Testis (tissue), 3 donors: Measurements from ENCODE around the gene PIGM. TPM values are rescaled to one million over a fixed set of nuclear protein-coding genes. Genes with fewer than 3 reads are reported as not detected.

Source experiments
- DNase-seq: peaks from one replicate; pipeline ENCODE4 v3.0.0-alpha.2; 2019
- H3K27ac ChIP-seq, 2 donors: fragments of 200-600 bp; sonication (generic); one replicate each; pipeline ENCODE4 v1.5.1; 2019
- H3K27me3 ChIP-seq: fragments of 200-600 bp; sonication (generic); one replicate; pipeline ENCODE4 v1.5.1; 2019
- H3K36me3 ChIP-seq: fragments of 200-600 bp; sonication (generic); one replicate; pipeline ENCODE4 v1.5.1; 2017; ENCODE audit warnings: low read depth; ENCODE audit errors: missing control alignments
- H3K4me1 ChIP-seq: fragments of 200-600 bp; sonication (generic); one replicate; pipeline ENCODE4 v1.5.1; 2019
- H3K4me3 ChIP-seq, 2 donors: fragments of 200-600 bp; sonication (generic); one replicate each; pipeline ENCODE4 v1.5.1; 2017 to 2019
- H3K9me3 ChIP-seq: fragments of 200-600 bp; sonication (generic); one replicate; pipeline ENCODE4 v1.5.1; 2017
- POLR2A ChIP-seq: fragments of 450-650 bp; IDR thresholded peaks from one replicate; pipeline ENCODE4 v1.6.1; 2017; ENCODE audit warnings: antibody characterized with exemption, mild to moderate bottlenecking, moderate library complexity
- WGBS, 2 donors: methylation state at CpG; one replicate each; pipeline ENCODE4 v1.1.5; 2018; 5-methylcytosine and 5-hydroxymethylcytosine counted together
- intact Hi-C: fragments of 100-400 bp; cut with DNase I; formaldehyde crosslinking; loops from one replicate; pipeline ENCODE4 v1.15.1; 2023; ENCODE audit warnings: low total_unique reads
- polyA plus RNA-seq: library from polyadenylated mRNA; stranded (reverse); fragments of 350-450 nt; fragmentation: Illumina TruSeq; extraction: RNeasy Lipid Tissue Mini Kit (QIAGEN cat#74804); gene quantifications from one replicate; pipeline ENCODE4 v1.2.3, GENCODE V29; 2014; ENCODE audit warnings: low read depth, low replicate concordance; ENCODE audit not compliant: insufficient read depth
- total RNA-seq, 2 donors: library from RNA; depleted of rRNA; stranded (reverse); fragments of >200 nt; gene quantifications; one replicate each; pipeline ENCODE4 v1.2.3, GENCODE V29; 2016
- TF ChIP-seq, protein P1 (sequence below), 3 experiments: fragments of 450-650 bp in 2 of 3; fragments of 200-600 bp in 1 of 3; sonication (generic) in 1 of 3; IDR thresholded peaks; one replicate each; pipeline ENCODE4 v1.5.1; 2016 to 2019; ENCODE audit warnings: antibody characterized with exemption in 3 of 3, mild to moderate bottlenecking in 2 of 3, moderate library complexity in 1 of 3

Gene PIGM
- total and polyA plus RNA-seq, 3 donors from 2014 or later: 5.1 to 9.1 (median 6.5) TPM

DNA sequence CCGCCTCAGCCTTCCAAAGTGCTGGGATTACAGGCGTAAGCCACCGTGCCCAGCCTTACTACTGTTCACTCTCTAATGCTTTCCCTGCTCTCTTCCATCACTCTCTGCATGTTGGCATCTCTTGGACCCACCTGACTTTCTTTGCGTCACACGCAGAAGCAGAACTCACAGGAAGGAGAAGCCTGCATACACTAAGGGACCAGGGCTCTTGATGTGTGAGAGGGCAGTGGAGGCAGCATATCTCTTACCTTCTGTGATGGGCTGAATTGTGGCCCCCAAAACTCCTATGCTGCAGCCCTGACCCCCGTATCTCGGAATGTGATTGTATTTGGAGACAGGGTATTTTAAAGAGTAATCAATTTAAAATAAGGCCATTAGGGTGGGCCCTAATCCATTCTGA is 51.0 kb downstream of the PIGM start:
- no peaks in the 10 kb centered on the region for H3K4me1 ChIP-seq
- no peak overlapping the region for H3K27ac ChIP-seq
- WGBS, 2 donors: 95 to 100% methylated on average over 7 of the region's 7 CpGs
- TF ChIP-seq, protein P1, sequence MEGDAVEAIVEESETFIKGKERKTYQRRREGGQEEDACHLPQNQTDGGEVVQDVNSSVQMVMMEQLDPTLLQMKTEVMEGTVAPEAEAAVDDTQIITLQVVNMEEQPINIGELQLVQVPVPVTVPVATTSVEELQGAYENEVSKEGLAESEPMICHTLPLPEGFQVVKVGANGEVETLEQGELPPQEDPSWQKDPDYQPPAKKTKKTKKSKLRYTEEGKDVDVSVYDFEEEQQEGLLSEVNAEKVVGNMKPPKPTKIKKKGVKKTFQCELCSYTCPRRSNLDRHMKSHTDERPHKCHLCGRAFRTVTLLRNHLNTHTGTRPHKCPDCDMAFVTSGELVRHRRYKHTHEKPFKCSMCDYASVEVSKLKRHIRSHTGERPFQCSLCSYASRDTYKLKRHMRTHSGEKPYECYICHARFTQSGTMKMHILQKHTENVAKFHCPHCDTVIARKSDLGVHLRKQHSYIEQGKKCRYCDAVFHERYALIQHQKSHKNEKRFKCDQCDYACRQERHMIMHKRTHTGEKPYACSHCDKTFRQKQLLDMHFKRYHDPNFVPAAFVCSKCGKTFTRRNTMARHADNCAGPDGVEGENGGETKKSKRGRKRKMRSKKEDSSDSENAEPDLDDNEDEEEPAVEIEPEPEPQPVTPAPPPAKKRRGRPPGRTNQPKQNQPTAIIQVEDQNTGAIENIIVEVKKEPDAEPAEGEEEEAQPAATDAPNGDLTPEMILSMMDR (IDR thresholded peaks at IDR 0.05): no peak
- no peak for TF ChIP-seq POLR2A
- no peaks in the 10 kb centered on the region for H3K36me3 ChIP-seq
- DNase-seq: no peak
- H3K9me3 ChIP-seq: no peaks in the 10 kb centered on the region
- no peak overlapping the region for H3K4me3 ChIP-seq
- no peaks in the 10 kb centered on the region for H3K27me3 ChIP-seq
- intact Hi-C loops: no loop called here

DNA sequence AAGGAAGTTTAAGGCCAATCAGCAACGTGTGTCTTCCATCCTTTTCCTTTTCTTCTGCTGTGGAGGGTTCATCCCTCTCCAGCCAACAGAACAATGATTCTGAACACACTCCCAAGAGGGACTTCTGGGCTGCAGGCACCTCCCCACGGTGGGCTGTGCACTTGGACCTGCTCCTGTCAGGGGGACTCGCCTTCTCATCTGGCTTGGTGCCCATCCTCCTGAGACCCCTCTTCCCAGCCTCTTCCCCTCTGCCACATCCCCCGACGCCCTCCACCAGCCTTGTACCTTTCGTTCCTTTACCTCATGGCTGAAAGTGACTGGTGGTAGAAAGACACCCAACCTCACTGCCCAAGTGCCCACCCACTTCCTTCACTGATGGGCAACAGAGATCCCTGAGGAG is 51.7 kb downstream of the PIGM start:
- intact Hi-C loops: no loop called here
- Histone ChIP-seq H3K4me3 (no peak overlapping the region), H3K27ac (no peak overlapping the region), H3K36me3 (no peaks in the 10 kb centered on the region), H3K9me3 (no peaks in the 10 kb centered on the region), H3K27me3 (no peaks in the 10 kb centered on the region), H3K4me1 (no peaks in the 10 kb centered on the region)
- WGBS, 2 donors: 69 to 76% methylated on average over 6 of the region's 6 CpGs
- no peak for DNase-seq
- TF ChIP-seq, protein P1 (IDR thresholded peaks at IDR 0.05): no peak
- no peak for TF ChIP-seq POLR2A

DNA sequence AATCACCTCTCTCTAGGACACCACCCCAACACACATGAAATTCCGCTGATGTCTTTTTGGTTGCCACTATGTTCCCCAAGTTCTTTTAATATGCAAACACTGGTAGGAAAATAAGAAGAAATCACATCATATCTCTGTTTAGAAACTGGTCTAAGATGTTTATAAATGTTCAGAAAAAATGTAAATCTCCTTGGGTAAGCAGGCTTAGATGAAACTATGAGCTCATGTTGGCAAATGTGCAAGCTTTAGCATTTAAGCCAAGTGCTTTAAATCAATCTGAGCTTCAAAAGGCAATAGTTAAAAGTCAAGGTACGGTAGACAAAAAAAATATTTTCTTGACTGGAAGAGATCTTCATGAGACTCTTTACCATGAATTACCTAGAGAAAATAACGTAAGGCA is 52.5 kb downstream of the PIGM start:
- Histone ChIP-seq H3K27ac (no peak overlapping the region), H3K36me3 (no peaks in the 10 kb centered on the region), H3K27me3 (no peaks in the 10 kb centered on the region), H3K9me3 (no peaks in the 10 kb centered on the region), H3K4me3 (no peak overlapping the region), H3K4me1 (no peaks in the 10 kb centered on the region)
- TF ChIP-seq, protein P1 (IDR thresholded peaks at IDR 0.05): no peak
- TF ChIP-seq POLR2A: no peak
- 70 to 83% methylated on average over 3 of the region's 3 CpGs for WGBS, 2 donors
- DNase-seq: no peak
- intact Hi-C loops: no loop called here

DNA sequence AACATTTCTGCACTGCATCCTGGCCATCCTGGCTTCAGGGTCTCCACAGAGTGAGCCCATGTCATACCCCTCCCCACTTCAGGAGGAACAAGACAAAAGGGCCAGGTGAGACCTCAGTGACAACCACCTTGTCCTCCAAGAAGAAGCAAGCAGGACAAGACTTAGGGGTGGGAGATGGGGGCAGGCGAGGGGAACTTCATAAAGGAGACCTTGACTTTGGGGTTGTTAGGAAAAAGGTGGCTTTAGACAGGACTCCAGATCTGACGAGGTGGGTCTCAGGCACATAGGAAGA is 53.7 kb downstream of the PIGM start:
- WGBS, 2 donors: 81 to 86% methylated on average over 2 of the region's 2 CpGs
- H3K4me3 ChIP-seq: no peak overlapping the region

More for the DNA sequence above, 53.7 kb downstream of the PIGM start:
- no peaks in the 10 kb centered on the region for H3K27me3 ChIP-seq
- intact Hi-C loops: no loop called here
- no peak for DNase-seq
- no peaks in the 10 kb centered on the region for H3K4me1 ChIP-seq
- H3K9me3 ChIP-seq: no peaks in the 10 kb centered on the region
- no peaks in the 10 kb centered on the region for H3K36me3 ChIP-seq
- TF ChIP-seq, protein P1 (IDR thresholded peaks at IDR 0.05): no peak
- TF ChIP-seq POLR2A: no peak
- H3K27ac ChIP-seq: no peak overlapping the region
